OCI-LY1 (cell line): ENCODE results near the gene GALNT7.

ENCODE experiments used
- H2AFZ ChIP-seq: fragments of 200-600 bp; sonication (generic), shearing (Covaris generic); 2 replicates; pipeline ENCODE4 v1.6.0; 2014; ENCODE audit warnings: antibody characterized with exemption, mild to moderate bottlenecking, low read length
- H3F3A ChIP-seq: fragments of 200-600 bp; sonication (generic), shearing (Covaris generic); 2 replicates; pipeline ENCODE4 v1.6.0; 2014; ENCODE audit warnings: mild to moderate bottlenecking, antibody characterized with exemption, low read length, moderate library complexity; ENCODE audit not compliant: insufficient read depth
- H3K27ac ChIP-seq: fragments of 200-600 bp; sonication (generic); 2 replicates; pipeline ENCODE4 v1.5.1; 2014; ENCODE audit warnings: low read length, mixed run types, mild to moderate bottlenecking, low read depth; ENCODE audit not compliant: poor library complexity, severe bottlenecking
- H3K27me3 ChIP-seq: fragments of 200-600 bp; sonication (generic); 2 replicates; pipeline ENCODE4 v1.6.0; 2014; ENCODE audit warnings: antibody characterized with exemption, mild to moderate bottlenecking, low read length, moderate library complexity; ENCODE audit not compliant: insufficient read depth
- H3K36me3 ChIP-seq: fragments of 200-600 bp; sonication (generic); 2 replicates; pipeline ENCODE4 v1.6.1; 2014; ENCODE audit warnings: mild to moderate bottlenecking, antibody characterized with exemption, low read length, moderate library complexity, mixed read lengths; ENCODE audit not compliant: insufficient read depth
- H3K4me1 ChIP-seq: fragments of 200-600 bp; sonication (generic); 2 replicates; pipeline ENCODE4 v1.5.1; 2014; ENCODE audit warnings: mild to moderate bottlenecking, low read length, moderate library complexity; ENCODE audit not compliant: insufficient read depth, severe bottlenecking
- H3K4me2 ChIP-seq: fragments of 200-600 bp; sonication (generic), shearing (Covaris generic); 2 replicates; pipeline ENCODE4 v1.6.1; 2014; ENCODE audit warnings: low read length
- H3K4me3 ChIP-seq: fragments of 200-600 bp; sonication (generic); 2 replicates; pipeline ENCODE4 v1.5.1; 2014; ENCODE audit warnings: low read length, low read depth, mild to moderate bottlenecking, mixed read lengths; ENCODE audit not compliant: poor library complexity, severe bottlenecking
- H3K79me2 ChIP-seq: fragments of 200-600 bp; shearing (Covaris generic); 2 replicates; pipeline ENCODE4 v1.6.1; 2016; ENCODE audit warnings: mixed run types, low read length, mixed read lengths; ENCODE audit not compliant: insufficient read depth
- H3K9ac ChIP-seq: fragments of 200-600 bp; sonication (generic), shearing (Covaris generic); 2 replicates; pipeline ENCODE4 v1.6.1; 2014; ENCODE audit warnings: mild to moderate bottlenecking, low read length, mixed read lengths
- H3K9me2 ChIP-seq: fragments of 200-600 bp; sonication (generic), shearing (Covaris generic); 2 replicates; pipeline ENCODE4 v1.6.1; 2014; ENCODE audit warnings: low read depth, mild to moderate bottlenecking, low read length, mixed read lengths
- H3K9me3 ChIP-seq: fragments of 200-600 bp; shearing (Covaris generic); 2 replicates; pipeline ENCODE4 v1.6.1; 2014; ENCODE audit warnings: low read length, mixed read lengths
- H4K20me1 ChIP-seq: fragments of 200-600 bp; sonication (generic), shearing (Covaris generic); 2 replicates; pipeline ENCODE4 v1.6.0; 2016; ENCODE audit warnings: mild to moderate bottlenecking, low read length; ENCODE audit not compliant: insufficient read depth
- EZH2 ChIP-seq: fragments of 200-600 bp; sonication (generic), shearing (Covaris generic); IDR thresholded peaks from 2 replicates; pipeline ENCODE4 v1.8.0; 2017; ENCODE audit warnings: borderline replicate concordance, mixed run types, mild to moderate bottlenecking, antibody characterized with exemption, low read length, moderate library complexity, mixed read lengths
- TF ChIP-seq, protein P1 (sequence below): fragments of 200-600 bp; sonication (generic), shearing (Covaris generic); IDR thresholded peaks from 2 replicates; pipeline ENCODE4 v1.5.1; 2017; ENCODE audit warnings: mild to moderate bottlenecking, antibody characterized with exemption, low read length, moderate library complexity, mixed read lengths

The GALNT7 gene

DNA sequence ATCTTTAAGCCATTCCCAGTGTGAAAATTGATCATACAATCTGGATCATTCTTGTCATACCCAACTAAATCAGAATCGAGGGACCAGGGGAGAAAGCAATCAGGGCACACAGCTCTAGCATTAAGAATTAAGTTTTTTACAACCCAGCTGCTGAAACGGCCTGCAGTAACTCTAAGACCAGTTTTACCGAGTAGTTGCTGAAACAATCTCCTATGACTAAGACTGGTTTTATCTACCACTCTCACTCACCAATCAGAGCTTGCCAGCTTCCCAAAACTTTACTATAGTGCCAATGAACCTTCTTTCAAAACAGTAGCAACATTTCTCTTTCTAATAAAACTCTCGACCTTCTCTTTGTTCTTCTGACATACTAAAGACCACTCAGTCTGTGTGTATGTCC is 199.3 kb downstream of the GALNT7 start:
- Histone ChIP-seq H3K4me2 (peak overlapping the region; percentile 60), H3K27ac (peak overlapping the region; percentile 54), H2AFZ (peak overlapping the region; percentile 56; the same call in 1 of the 2 replicates), H3K9ac (peak overlapping the region; percentile 40; the same call in 1 of the 2 replicates), H3K9me2 (no peaks in the 10 kb centered on the region), H3F3A (no peaks in the 10 kb centered on the region), H3K79me2 (peaks cover 14% of the 10 kb centered on the region), H3K9me3 (no peaks in the 10 kb centered on the region), H3K4me3 (peak overlapping the region; percentile 46), H3K36me3 (no peaks in the 10 kb centered on the region), H4K20me1 (no peaks in the 10 kb centered on the region), H3K4me1 (peaks cover 25% of the 10 kb centered on the region), H3K27me3 (no peaks in the 10 kb centered on the region)
- TF ChIP-seq, protein P1, sequence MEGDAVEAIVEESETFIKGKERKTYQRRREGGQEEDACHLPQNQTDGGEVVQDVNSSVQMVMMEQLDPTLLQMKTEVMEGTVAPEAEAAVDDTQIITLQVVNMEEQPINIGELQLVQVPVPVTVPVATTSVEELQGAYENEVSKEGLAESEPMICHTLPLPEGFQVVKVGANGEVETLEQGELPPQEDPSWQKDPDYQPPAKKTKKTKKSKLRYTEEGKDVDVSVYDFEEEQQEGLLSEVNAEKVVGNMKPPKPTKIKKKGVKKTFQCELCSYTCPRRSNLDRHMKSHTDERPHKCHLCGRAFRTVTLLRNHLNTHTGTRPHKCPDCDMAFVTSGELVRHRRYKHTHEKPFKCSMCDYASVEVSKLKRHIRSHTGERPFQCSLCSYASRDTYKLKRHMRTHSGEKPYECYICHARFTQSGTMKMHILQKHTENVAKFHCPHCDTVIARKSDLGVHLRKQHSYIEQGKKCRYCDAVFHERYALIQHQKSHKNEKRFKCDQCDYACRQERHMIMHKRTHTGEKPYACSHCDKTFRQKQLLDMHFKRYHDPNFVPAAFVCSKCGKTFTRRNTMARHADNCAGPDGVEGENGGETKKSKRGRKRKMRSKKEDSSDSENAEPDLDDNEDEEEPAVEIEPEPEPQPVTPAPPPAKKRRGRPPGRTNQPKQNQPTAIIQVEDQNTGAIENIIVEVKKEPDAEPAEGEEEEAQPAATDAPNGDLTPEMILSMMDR, result no peak
- TF ChIP-seq EZH2, result no peak

DNA sequence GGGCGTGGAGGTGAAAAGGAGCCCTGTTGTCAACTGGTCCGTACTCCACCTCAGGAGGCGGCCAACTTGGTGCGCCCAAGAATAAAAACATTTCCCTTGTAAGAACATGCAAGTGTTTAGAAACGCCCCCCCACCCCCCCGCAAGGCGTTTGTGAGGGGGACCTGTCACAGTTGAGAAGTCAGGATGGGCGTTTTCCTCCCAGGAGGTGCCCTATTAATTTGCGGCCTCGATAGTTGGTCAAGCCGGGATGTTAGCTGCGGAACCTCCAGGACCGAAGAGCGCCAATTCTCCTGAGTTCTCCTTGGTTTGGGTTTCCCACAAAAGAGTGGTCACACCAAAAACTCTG is 201.5 kb downstream of the GALNT7 start:
- Histone ChIP-seq H4K20me1 (no peaks in the 10 kb centered on the region), H3K36me3 (peaks cover 10% of the 10 kb centered on the region), H2AFZ (no peak overlapping the region), H3K4me2 (peak overlapping the region; percentile 90), H3K27me3 (no peaks in the 10 kb centered on the region), H3K4me1 (peaks cover 31% of the 10 kb centered on the region), H3K9me2 (no peaks in the 10 kb centered on the region), H3F3A (no peaks in the 10 kb centered on the region), H3K79me2 (peaks cover 34% of the 10 kb centered on the region), H3K9me3 (no peaks in the 10 kb centered on the region), H3K27ac (peak overlapping the region; percentile 94), H3K4me3 (peak overlapping the region; percentile 96), H3K9ac (peak overlapping the region; percentile 92)
- no peak for TF ChIP-seq EZH2
- TF ChIP-seq, protein P1, result no peak

DNA sequence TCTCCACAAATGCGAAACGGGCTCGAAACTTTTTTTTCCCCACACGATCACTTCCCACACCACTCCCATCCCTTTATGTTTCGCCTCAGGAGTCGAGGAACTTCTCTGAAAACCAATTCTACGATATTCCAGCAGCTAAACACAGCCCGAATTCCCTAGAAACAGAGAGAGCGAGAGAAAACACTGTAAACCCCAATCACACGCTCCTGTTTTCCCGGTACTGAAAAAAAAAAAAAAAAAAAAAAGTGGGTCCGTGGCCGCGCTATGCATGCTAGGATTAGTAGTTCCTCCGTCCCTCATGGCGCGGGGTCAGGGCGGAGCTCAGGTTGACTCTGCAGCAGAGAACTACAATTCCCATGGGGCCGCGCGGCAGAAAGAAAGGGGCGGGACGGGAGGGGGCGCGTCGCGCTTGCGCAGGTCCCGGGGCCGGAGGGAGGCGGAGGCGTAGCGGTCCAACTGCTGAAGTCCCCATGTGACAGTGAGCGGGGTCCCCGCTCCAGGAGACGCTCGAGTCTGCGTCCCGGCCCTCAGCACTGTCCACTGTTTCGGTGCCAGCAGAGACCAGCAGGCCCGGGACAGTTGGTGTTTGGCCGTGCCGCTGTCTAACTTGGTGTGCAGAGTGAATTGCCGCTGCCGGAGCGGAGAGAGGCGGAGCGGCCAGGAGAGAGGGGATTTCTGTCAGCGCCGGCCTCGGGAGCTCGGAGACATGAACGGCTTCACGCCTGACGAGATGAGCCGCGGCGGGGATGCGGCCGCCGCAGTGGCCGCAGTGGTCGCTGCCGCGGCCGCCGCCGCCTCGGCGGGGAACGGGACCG is 202.1 kb downstream of the GALNT7 start, which contains the start of gene SAP30:
SAP30 (plus strand) TSS at position 478 of the 815 bp plus-strand sequence; CDS start at position 707, 229 bp downstream.
- H3K4me3 ChIP-seq, result peak within 1 kb of the TSS; percentile 96
- H3F3A ChIP-seq, result no peaks in the 10 kb centered on the region
- no peaks in the 10 kb centered on the region for H3K9me3 ChIP-seq
- peaks cover 39% of the 10 kb centered on the region for H3K79me2 ChIP-seq
- no peak within 1 kb of the TSS for H2AFZ ChIP-seq
- no peaks in the 10 kb centered on the region for H3K9me2 ChIP-seq
- peak within 1 kb of the TSS; percentile 94 for H3K27ac ChIP-seq
- peaks cover 31% of the 10 kb centered on the region for H3K4me1 ChIP-seq
- H3K36me3 ChIP-seq, result peaks cover 13% of the 10 kb centered on the region
- no peaks in the 10 kb centered on the region for H3K27me3 ChIP-seq
- H3K9ac ChIP-seq, result peak within 1 kb of the TSS; percentile 97
- no peaks in the 10 kb centered on the region for H4K20me1 ChIP-seq
- H3K4me2 ChIP-seq, result peak within 1 kb of the TSS; percentile 90
- TF ChIP-seq, protein P1, result no peak
- no peak for TF ChIP-seq EZH2
